SK-N-SH (cell line): ENCODE results near the gene PBRM1. TPM values are rescaled to one million over a fixed set of nuclear protein-coding genes. Genes with fewer than 3 reads are reported as not detected.
A peak's percentile ranks its signal among the peaks of the same experiment; 100 is the strongest.

ENCODE experiments used
- CTCF ChIA-PET: fragments of 300-600, 350-600 bp; formaldehyde crosslinking; extraction: SDS; loops from one replicate; lab custom pipeline; 2021; lab: Yijun Ruan, JAX
- POLR2A ChIA-PET: fragments of 350-600 bp; sonication (Branson Sonifier 250); formaldehyde crosslinking; extraction: SDS; loops from one replicate; lab custom pipeline; 2020; ENCODE audit warnings: antibody characterized with exemption, inconsistent platforms; lab: Yijun Ruan, JAX
- DNase-seq: peaks from one replicate; pipeline ENCODE4 v3.0.0; 2012
- H2AFZ ChIP-seq: fragments of 200-600 bp; sonication (generic); 2 replicates; pipeline ENCODE4 v1.8.1; 2016; ENCODE audit warnings: antibody characterized with exemption, mild to moderate bottlenecking, low read depth
- H3F3A ChIP-seq: fragments of 200-600 bp; sonication (generic); replicated peaks from 2 replicates; pipeline ENCODE3; 2016; ENCODE audit warnings: antibody characterized with exemption, mild to moderate bottlenecking; ENCODE audit not compliant: insufficient read depth
- H3K27ac ChIP-seq, 2 experiments: fragments of 200-500 bp in 1 of 2; fragments of 200-600 bp in 1 of 2; sonication (Bioruptor generic) in 1 of 2; sonication (generic), shearing (Covaris generic) in 1 of 2; 2 replicates each; pipeline versions ENCODE4 v1.5.1 to v1.6.1; 2014 to 2016; ENCODE audit warnings: low read depth in 2 of 2, inconsistent platforms in 1 of 2, low read length in 1 of 2, mild to moderate bottlenecking in 1 of 2, mixed read lengths in 1 of 2
- H3K27me3 ChIP-seq: fragments of 200-600 bp; sonication (generic), shearing (Covaris generic); 2 replicates; pipeline ENCODE4 v1.6.1; 2016; ENCODE audit warnings: mixed run types; ENCODE audit not compliant: insufficient read depth
- H3K36me3 ChIP-seq, 2 experiments: fragments of 200-500 bp in 1 of 2; fragments of 200-600 bp in 1 of 2; sonication (Bioruptor generic) in 1 of 2; sonication (generic) in 1 of 2; replicated peaks in 1 of 2; 2 replicates each; pipeline versions ENCODE3 to v1.5.1; 2014 to 2016; ENCODE audit warnings: low read length in 1 of 2, mild to moderate bottlenecking in 1 of 2; ENCODE audit not compliant: insufficient read depth in 2 of 2, control insufficient read depth in 1 of 2
- H3K4me1 ChIP-seq, 2 experiments: fragments of 200-500 bp in 1 of 2; fragments of 200-600 bp in 1 of 2; sonication (Bioruptor generic) in 1 of 2; sonication (generic), shearing (Covaris generic) in 1 of 2; 2 replicates each; pipeline versions ENCODE4 v1.5.1 to v1.6.1; 2014 to 2016; ENCODE audit warnings: low read depth in 1 of 2, low read length in 1 of 2, mixed run types in 1 of 2; ENCODE audit not compliant: insufficient read depth in 2 of 2, control insufficient read depth in 1 of 2
- H3K4me2 ChIP-seq: fragments of 200-600 bp; sonication (generic), shearing (Covaris generic); 2 replicates; pipeline ENCODE4 v1.6.1; 2017; ENCODE audit warnings: mixed run types
- H3K4me3 ChIP-seq, 2 experiments: fragments of 200-500 bp in 1 of 2; fragments of 200-600 bp in 1 of 2; sonication (Bioruptor generic) in 1 of 2; sonication (generic), shearing (Covaris generic) in 1 of 2; 2 replicates each; pipeline versions ENCODE4 v1.5.1 to v1.8.1; 2014 to 2016; ENCODE audit warnings: low read depth in 2 of 2, inconsistent platforms in 1 of 2, low read length in 1 of 2, mild to moderate bottlenecking in 1 of 2, mixed read lengths in 1 of 2, moderate library complexity in 1 of 2
- H3K79me2 ChIP-seq: fragments of 200-600 bp; sonication (generic); 2 replicates; pipeline ENCODE4 v1.8.1; 2017; ENCODE audit warnings: mild to moderate bottlenecking; ENCODE audit not compliant: insufficient read depth
- H3K9ac ChIP-seq: fragments of 200-600 bp; sonication (generic); 2 replicates; pipeline ENCODE4 v1.6.1; 2017; ENCODE audit warnings: mixed run types
- H3K9me2 ChIP-seq: fragments of 200-600 bp; sonication (generic); 2 replicates; pipeline ENCODE4 v1.6.1; 2017; ENCODE audit warnings: mixed run types
- H3K9me3 ChIP-seq: fragments of 200-600 bp; sonication (generic); 2 replicates; pipeline ENCODE4 v1.6.1; 2017; ENCODE audit warnings: mixed run types, mild to moderate bottlenecking, moderate library complexity
- H4K20me1 ChIP-seq: fragments of 200-600 bp; sonication (generic); 2 replicates; pipeline ENCODE4 v1.6.1; 2017; ENCODE audit warnings: mild to moderate bottlenecking, mixed run types; ENCODE audit not compliant: insufficient read depth
- ELF1 ChIP-seq: IDR thresholded peaks from 2 replicates; pipeline ENCODE4 v1.4.0; 2012
- FOSL2 ChIP-seq: IDR thresholded peaks from 2 replicates; pipeline ENCODE4 v1.4.0; 2012; ENCODE audit warnings: low read depth, mild to moderate bottlenecking, moderate library complexity, borderline replicate concordance
- FOXJ3 ChIP-seq: sonication (generic); formaldehyde crosslinking; IDR thresholded peaks from 2 replicates; pipeline ENCODE4 v1.5.1; 2020; ENCODE audit warnings: mild to moderate bottlenecking, missing genetic modification reagents
- GABPA ChIP-seq: IDR thresholded peaks from 2 replicates; pipeline ENCODE4 v1.4.0; 2012; ENCODE audit warnings: low read depth, mild to moderate bottlenecking
- JUND ChIP-seq: IDR thresholded peaks from 2 replicates; pipeline ENCODE4 v1.4.0; 2012
- MXI1 ChIP-seq: IDR thresholded peaks from 2 replicates; pipeline ENCODE4 v1.6.1; 2012; ENCODE audit warnings: mild to moderate bottlenecking, low read depth, low read length, improper control_type of control experiment
- NRF1 ChIP-seq: IDR thresholded peaks from 2 replicates; pipeline ENCODE4 v1.6.1; 2012; ENCODE audit warnings: low read depth, mild to moderate bottlenecking, low read length
- SIN3A ChIP-seq: IDR thresholded peaks from 2 replicates; pipeline ENCODE4 v1.6.1; 2012; ENCODE audit warnings: low read depth, mild to moderate bottlenecking, low read length, moderate library complexity, borderline replicate concordance
- SMC3 ChIP-seq: IDR thresholded peaks from 2 replicates; pipeline ENCODE4 v1.6.1; 2012; ENCODE audit warnings: low read depth, low read length, improper control_type of control experiment
- TCF12 ChIP-seq: IDR thresholded peaks from 2 replicates; pipeline ENCODE4 v1.4.0; 2012
- TEAD4 ChIP-seq: IDR thresholded peaks from 2 replicates; pipeline ENCODE4 v1.4.0; 2012; ENCODE audit warnings: mild to moderate bottlenecking, borderline replicate concordance; ENCODE audit not compliant: insufficient read depth
- USF2 ChIP-seq: fragments of 150-350 bp; IDR thresholded peaks from 2 replicates; pipeline ENCODE4 v1.6.1; 2017; ENCODE audit warnings: antibody characterized with exemption, low read length, low read depth, borderline replicate concordance
- YY1 ChIP-seq: IDR thresholded peaks from 2 replicates; pipeline ENCODE4 v1.4.0; 2012; ENCODE audit warnings: low read depth, mild to moderate bottlenecking
- WGBS: methylation state at CpG from one replicate; pipeline ENCODE4 v1.1.6; 2017; ENCODE audit warnings: low lambda C conversion rate; 5-methylcytosine and 5-hydroxymethylcytosine counted together
- polyA plus RNA-seq, 3 experiments: library from polyadenylated mRNA; depleted of rRNA; stranded (reverse); fragments of >200 nt; gene quantifications; 2 replicates each; pipeline ENCODE4 v1.2.3, GENCODE V29; 2012
- TF ChIP-seq, protein P1 (sequence below): IDR thresholded peaks from 2 replicates; pipeline ENCODE4 v1.4.0; 2012; ENCODE audit warnings: low read depth, borderline replicate concordance
- TF ChIP-seq, protein P2 (sequence below): IDR thresholded peaks from 2 replicates; pipeline ENCODE4; 2012
- TF ChIP-seq, protein P3 (sequence below): IDR thresholded peaks from 2 replicates; pipeline ENCODE4 v1.4.0; 2012; ENCODE audit warnings: low read depth

Gene PBRM1
- polyA plus RNA-seq, 1 of the 3 experiments (the other 2 are of a cell fraction): 14.3 TPM

DNA sequence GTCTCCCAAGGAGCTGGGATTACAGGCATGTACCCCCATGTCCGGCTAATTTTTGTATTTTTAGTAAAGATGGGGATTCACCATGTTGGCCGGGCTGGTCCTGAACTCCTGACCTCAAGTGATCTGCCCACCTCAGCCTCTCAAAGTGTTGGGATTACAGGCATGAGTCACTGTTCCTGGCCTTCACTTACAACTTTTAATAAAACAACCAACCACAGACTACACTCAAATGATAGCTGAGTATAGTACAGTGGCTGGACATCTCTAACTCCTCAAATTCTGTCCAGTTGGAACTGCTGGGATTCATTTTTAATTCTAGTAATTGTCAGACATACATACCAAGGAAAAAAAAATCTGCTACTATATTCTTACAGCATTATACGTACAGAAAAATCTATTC lies 71.0 kb downstream of the PBRM1 start:
- H2AFZ ChIP-seq: no peak overlapping the region
- H3K9me3 ChIP-seq: no peaks in the 10 kb centered on the region
- no peak overlapping the region for H3K27ac ChIP-seq
- H3K27me3 ChIP-seq: no peaks in the 10 kb centered on the region
- POLR2A ChIA-PET: interaction anchor here (0.7 kb wide), 1 partner anchor 112 kb away, joined by 4 read pairs; no protein-coding TSS in a partner anchor
- TF ChIP-seq, protein P1, sequence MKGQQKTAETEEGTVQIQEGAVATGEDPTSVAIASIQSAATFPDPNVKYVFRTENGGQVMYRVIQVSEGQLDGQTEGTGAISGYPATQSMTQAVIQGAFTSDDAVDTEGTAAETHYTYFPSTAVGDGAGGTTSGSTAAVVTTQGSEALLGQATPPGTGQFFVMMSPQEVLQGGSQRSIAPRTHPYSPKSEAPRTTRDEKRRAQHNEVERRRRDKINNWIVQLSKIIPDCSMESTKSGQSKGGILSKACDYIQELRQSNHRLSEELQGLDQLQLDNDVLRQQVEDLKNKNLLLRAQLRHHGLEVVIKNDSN: no peak
- no peak for TF ChIP-seq FOSL2
- TF ChIP-seq, all 33 proteins: peak for 0
- Histone ChIP-seq H3F3A (peaks cover 18% of the 10 kb centered on the region), H3K4me2 (no peak overlapping the region), H3K4me3 (no peak overlapping the region), H3K36me3 (peaks cover 46 to 88% of the 10 kb centered on the region in 2 experiments), H4K20me1 (no peaks in the 10 kb centered on the region), H3K9me2 (no peaks in the 10 kb centered on the region), H3K79me2 (peaks cover 6% of the 10 kb centered on the region; the same call in 1 of the 2 replicates), H3K4me1 (no peaks in the 10 kb centered on the region), H3K9ac (no peak overlapping the region)
- WGBS: 93% methylated on average over 3 of the region's 3 CpGs
- CTCF ChIA-PET: interaction anchor here (1.2 to 1.9 kb wide), 4 partner anchors 10 to 143 kb away, joined by 3 to 9 read pairs (median 4); no protein-coding TSS in a partner anchor
- DNase-seq: no peak

- WGBS: 82% methylated on average over 8 of the region's 8 CpGs
- no peak overlapping the region for H3K4me3 ChIP-seq
- no peak overlapping the region for H3K9ac ChIP-seq
- H3K9me2 ChIP-seq: no peaks in the 10 kb centered on the region
- no peak overlapping the region for H3K4me2 ChIP-seq
- H4K20me1 ChIP-seq: no peaks in the 10 kb centered on the region
- ChIA-PET POLR2A (interaction anchor here (0.6 kb wide), 1 partner anchor 40 kb away, joined by 3 read pairs; no protein-coding TSS in a partner anchor), CTCF (no interaction called here)
- peaks cover 11% of the 10 kb centered on the region for H3F3A ChIP-seq
- H3K4me1 ChIP-seq: peaks cover 0 to 4% of the 10 kb centered on the region in 2 experiments; a peak in 2 of 4 replicates
- no peak overlapping the region for H2AFZ ChIP-seq
- no peak for DNase-seq
- peaks cover 35 to 90% of the 10 kb centered on the region in 2 experiments for H3K36me3 ChIP-seq
- peaks cover 23% of the 10 kb centered on the region; the same call in 1 of the 2 replicates for H3K79me2 ChIP-seq
- H3K9me3 ChIP-seq: no peaks in the 10 kb centered on the region
- H3K27me3 ChIP-seq: no peaks in the 10 kb centered on the region
- no peak overlapping the region; a peak in 1 of 4 replicates for H3K27ac ChIP-seq
- TF ChIP-seq FOSL2: peak; percentile 58
- TF ChIP-seq JUND: peak; percentile 31; the same call in 1 of the 2 replicates
- TF ChIP-seq, protein P2, sequence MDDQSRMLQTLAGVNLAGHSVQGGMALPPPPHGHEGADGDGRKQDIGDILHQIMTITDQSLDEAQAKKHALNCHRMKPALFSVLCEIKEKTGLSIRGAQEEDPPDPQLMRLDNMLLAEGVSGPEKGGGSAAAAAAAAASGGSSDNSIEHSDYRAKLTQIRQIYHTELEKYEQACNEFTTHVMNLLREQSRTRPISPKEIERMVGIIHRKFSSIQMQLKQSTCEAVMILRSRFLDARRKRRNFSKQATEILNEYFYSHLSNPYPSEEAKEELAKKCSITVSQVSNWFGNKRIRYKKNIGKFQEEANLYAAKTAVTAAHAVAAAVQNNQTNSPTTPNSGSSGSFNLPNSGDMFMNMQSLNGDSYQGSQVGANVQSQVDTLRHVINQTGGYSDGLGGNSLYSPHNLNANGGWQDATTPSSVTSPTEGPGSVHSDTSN: peak; percentile 46
- TF ChIP-seq USF2: no peak
Measured at GRCh38 chr3:52609316-52609815, 76.3 kb downstream of the PBRM1 start.

DNA sequence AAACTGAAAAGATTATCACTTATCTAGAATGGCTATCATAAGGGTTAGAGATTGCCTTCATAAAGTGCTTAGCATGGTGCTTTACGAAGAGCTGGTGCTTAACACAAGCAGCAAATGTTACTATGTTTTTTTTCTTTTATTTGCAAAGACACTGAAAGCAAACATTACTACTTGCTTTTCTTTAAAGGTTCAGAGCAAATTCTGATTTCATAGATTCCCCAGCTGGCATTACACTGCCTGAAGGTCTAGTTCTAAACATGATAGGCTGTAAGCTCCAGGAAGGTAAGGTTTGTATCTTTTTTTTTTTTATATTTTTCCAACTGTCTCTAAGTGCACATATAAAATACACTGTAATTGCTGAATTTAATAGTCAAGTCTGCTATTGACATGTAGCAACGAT lies 77.4 kb downstream of the PBRM1 start:
- H3K27me3 ChIP-seq: no peaks in the 10 kb centered on the region
- TF ChIP-seq TEAD4 (no peak), NRF1 (no peak), FOXJ3 (CRISPR knock-in tag) (no peak), GABPA (no peak), ELF1 (no peak), YY1 (no peak), SMC3 (no peak), USF2 (no peak), MXI1 (no peak), FOSL2 (no peak), TCF12 (no peak), SIN3A (no peak)
- TF ChIP-seq, protein P3, sequence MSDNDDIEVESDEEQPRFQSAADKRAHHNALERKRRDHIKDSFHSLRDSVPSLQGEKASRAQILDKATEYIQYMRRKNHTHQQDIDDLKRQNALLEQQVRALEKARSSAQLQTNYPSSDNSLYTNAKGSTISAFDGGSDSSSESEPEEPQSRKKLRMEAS: no peak
- TF ChIP-seq, protein P2: no peak
- TF ChIP-seq, all 33 proteins: peak for 0
- POLR2A ChIA-PET: no interaction called here
- Histone ChIP-seq H3K9ac (no peak overlapping the region), H3K79me2 (peaks cover 23% of the 10 kb centered on the region; the same call in 1 of the 2 replicates), H4K20me1 (no peaks in the 10 kb centered on the region), H3K4me2 (no peak overlapping the region), H3K4me3 (no peak overlapping the region), H3K9me3 (no peaks in the 10 kb centered on the region), H3K36me3 (peaks cover 43 to 91% of the 10 kb centered on the region in 2 experiments), H2AFZ (no peak overlapping the region), H3F3A (peaks cover 11% of the 10 kb centered on the region), H3K27ac (no peak overlapping the region), H3K9me2 (no peaks in the 10 kb centered on the region), H3K4me1 (peaks cover 0 to 4% of the 10 kb centered on the region in 2 experiments; a peak in 2 of 4 replicates)
- no peak for DNase-seq
- CTCF ChIA-PET: interaction anchor here (0.9 kb wide), 1 partner anchor 136 kb away, joined by 3 read pairs; no protein-coding TSS in a partner anchor
- 96% methylated on average over 2 of the region's 2 CpGs for WGBS
